ENCODE measurements around the gene ZNF768.

The ZNF768 gene

GRCh38 chr16:30526137-30526822 is at the start of gene ZNF768:
Gene ZNF768, minus strand, starts transcription at chr16:30526566. Its CDS starts 153 bp downstream, at chr16:30526413.
- DNase-seq = no peak

DNA sequence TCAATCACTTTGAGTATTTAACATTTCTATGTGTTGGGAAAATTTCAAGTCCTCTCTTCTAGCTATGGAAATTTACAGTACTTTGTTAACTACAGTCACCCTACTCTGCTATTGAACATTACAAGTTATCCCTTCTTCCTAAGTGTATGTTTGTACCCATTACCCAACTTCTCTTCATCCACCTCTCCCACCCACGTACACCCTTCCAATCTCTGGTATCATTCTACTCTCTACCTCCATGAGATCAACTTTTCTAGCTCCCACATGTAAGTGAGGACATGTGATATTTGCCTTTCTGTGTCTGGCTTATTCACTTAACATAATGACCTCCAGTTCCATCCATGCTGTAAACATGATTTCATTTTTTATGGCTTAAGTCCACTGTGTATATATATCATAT is 48.3 kb upstream of the ZNF768 start:
- DNase-seq = no peak

DNA sequence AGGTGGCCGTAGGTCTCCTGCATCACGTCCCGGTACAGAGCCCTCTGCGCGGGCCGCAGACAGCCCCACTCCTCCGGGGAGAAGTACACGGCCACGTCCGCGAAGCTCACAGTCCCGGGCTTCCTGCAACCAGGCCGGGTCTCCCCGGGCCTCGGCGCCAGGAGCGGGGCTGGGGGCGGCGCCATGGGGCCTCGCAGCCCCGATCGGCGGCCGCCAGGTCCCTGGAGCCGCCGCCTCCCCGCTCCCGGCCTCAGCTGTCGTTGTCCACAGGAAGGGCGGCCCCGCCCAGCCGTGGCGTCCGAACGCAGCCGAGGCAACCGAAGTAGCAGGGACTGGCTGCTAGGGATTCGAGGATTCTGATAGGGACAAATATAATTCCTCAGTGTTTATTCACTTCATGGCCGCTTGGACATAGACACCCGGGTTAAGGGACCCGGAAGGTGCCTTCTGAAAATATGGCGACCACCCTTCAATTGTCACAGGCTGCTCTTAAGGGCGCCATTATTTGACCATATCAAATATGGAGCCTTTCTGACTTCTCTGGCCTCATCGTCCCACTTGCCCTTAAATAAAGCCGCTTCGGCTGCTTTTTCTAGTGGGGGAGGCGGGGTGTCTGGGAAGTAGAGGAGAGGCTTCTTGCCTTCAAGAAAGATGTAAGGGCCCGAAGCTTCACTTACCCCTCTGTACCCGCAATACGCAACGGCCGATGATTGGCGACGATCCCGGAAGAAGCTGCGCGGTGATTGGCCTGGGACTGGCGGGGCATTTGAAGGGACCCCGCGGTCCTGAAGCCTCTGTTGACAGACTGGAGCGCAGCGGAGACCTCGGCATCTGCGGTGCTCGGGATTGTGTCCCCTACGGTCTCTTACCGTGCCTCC is 45.3 kb upstream of the ZNF768 start, which contains the start of gene ZNF688:
TSS of gene ZNF688 (minus strand) at position 270 of the 878 bp plus-strand sequence. CDS start at position 185, 85 bp downstream.
- DNase-seq = peak; percentile 98

- peak; percentile 27 for DNase-seq
Measured at GRCh38 chr16:30570636-30571444, 44.5 kb upstream of the ZNF768 start.

DNA sequence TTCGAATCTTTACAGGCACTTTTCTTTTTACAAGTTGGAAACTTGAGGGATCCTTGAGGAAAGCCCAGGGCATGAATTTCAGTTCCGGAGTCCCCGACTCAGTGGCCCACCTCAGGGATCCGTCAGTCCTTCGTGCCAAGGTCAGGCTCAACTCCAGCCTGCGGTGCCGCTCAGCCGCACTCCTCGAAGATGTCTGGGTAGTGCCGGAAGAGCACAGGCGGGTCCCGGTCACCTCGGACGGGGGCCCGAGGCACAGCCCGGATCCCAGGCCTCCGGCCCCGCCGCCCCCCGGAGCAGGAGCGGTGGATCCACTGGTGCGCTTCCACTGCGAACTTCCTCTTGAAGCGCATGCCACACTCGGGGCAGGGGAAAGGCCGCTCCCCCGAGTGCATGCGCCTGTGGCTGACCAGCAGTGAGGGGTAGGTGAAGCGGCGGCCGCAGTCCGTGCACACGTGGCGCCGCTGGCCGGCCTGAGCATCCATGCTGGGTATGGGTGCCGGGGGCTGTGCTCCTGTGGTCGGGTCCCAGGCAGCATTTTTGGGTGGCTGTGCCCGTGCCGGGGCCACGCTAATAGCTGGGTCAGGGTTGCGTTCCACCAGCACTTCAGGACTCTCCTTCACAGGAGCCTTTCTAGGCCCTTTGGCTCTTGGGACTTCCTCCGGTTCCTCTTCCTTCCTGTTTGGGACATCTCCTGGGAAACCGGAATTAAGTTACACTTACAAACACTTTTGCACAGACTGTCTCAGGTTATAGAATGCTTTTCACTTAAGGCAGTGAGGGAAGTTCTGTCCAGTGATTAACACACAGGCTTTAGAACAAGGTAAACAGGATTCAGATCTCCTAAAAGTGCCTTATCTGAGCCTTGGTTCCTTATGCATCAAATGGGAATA is 43.6 kb upstream of the ZNF768 start:
- DNase-seq = no peak

DNA sequence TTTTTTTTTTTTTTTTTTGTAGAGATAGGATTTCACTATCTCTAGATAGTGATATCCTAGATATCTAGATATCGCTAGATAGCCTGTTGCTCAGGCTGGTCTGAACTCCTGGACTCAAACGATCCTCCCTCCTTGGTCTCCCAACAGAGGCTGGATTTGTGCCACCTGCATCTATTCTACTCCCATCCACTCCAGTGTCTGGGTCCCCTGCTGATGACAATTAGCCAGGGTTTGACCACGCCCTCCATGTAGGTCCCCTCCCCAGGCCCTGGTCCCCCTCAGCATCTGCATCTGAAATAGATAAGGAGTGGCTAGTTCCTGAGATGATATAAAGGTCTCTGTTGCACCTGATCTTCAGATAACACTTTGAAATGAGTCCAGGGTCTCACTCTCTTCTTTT is 42.9 kb upstream of the ZNF768 start:
- DNase-seq = no peak

- no peak for DNase-seq
Measured at GRCh38 chr16:30567991-30568638, 41.7 kb upstream of the ZNF768 start.

DNA sequence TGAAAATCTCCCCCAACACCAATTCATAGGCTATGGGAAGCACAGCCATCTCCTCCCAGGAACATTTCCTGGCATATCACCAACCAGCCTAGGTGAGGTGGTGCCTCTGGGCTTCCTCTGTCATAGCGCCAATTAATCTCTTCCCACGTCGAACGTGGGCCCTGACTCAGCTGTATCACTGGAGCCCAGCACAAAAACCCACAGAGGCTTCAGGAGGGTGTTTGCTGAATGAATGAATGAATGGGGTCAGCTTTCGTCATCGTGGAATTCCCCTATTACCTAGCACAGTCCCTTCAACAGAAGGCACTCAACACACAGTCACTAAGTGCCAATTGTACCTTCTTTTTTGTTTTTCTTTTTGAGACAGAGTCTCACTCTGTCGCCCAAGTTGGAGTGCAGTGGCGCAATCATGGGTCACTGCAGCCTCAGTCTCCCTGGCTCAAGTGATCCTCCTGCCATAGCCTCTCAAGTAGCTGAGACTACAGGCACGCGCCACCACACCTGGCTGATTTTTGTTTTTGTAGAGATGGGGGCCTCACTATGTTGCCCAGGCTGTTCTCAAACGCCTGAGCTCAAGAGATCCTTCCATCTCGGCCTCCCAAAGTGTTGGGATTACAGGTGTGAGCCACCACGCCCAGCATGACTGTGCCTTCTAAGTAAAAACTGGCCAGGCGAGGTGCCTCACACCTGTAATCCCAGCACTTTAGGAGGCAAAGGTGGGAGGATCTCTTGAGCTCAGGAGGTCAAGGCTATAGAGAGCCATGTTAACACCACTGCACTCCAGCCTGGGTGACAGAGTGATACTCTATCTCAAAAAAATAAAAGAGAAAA is 41.0 kb upstream of the ZNF768 start:
- DNase-seq = no peak

GRCh38 chr16:30566531-30566930 is 40.2 kb upstream of the ZNF768 start:
- DNase-seq = no peak

- no peak for DNase-seq
Measured at GRCh38 chr16:30565984-30566383, 39.6 kb upstream of the ZNF768 start.

DNA sequence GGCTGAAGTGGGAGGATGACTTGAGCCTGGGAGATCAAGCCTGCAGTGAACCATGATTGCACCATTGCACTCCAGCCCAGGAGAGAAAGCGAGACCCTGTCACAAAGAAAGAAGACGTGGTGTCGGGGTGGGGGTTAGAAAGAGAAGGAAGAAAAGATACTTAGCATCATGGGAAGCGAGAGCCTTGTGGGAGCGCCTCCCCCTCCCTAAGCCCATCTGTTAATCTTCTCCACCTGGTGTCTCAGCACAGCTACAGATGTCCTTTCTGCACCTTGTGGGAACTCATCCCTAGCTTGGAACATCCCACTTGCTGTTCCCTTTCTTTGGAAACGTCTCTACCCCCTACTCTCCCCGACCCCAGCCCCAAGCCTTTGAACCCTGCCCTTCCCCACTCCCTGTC is 39.2 kb upstream of the ZNF768 start:
- no peak for DNase-seq

GRCh38 chr16:30562021-30562420 is 35.7 kb upstream of the ZNF768 start:
- DNase-seq = no peak

DNA sequence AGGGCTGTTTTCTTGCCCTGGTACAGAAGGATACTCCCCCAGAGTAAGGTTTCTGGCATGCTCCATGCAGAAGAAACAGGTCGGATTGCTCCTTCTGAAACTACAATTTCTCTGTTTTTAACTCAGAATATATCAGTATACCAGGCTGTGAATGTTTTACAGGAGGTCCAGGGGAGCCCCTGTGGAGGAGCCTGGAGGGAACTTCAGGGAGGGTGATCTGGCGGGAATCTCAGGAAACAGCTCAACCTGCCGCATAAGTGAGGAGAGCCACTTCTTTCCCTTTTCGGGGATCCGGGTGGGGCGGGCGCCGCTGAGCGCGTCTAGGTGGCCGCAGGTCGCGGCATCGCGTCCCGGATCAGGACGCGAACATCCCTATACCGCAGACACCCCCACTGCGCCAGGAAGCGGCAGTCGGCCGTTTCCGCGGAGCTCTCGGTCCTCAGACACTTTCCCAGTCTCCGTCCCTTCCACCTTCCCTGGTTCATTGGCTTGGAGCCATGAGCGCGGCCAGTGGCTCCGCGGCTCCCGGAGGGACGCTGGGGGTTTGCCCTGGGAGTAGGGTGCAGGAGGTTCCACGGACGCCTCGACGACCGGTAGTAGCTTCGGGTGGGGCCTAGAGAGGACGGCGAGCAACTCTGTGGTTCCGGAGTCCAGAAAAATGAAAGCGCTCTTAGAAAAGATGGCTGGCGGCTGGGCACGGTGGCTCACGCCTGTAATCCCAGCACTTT is 34.9 kb upstream of the ZNF768 start:
- no peak for DNase-seq

DNA sequence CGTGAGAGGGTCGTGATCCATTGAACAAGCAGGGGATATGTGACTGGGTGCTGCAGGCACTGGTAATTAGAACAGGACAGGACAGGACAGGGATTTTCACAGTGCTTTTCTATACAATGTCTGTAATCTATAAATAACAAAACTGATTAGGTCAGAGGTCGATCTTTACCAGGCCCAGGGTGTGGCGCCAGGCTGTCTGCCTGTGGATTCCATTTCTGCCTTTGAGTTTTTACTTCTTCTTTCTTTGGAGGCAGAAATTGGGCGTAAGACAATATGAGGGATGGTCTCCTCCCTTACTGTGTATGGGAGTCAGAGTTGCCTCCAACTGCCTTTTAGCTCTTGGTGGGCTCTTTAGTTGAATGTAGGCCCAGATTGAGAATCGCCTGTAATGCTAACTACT is 33.3 kb upstream of the ZNF768 start:
- DNase-seq = no peak

DNA sequence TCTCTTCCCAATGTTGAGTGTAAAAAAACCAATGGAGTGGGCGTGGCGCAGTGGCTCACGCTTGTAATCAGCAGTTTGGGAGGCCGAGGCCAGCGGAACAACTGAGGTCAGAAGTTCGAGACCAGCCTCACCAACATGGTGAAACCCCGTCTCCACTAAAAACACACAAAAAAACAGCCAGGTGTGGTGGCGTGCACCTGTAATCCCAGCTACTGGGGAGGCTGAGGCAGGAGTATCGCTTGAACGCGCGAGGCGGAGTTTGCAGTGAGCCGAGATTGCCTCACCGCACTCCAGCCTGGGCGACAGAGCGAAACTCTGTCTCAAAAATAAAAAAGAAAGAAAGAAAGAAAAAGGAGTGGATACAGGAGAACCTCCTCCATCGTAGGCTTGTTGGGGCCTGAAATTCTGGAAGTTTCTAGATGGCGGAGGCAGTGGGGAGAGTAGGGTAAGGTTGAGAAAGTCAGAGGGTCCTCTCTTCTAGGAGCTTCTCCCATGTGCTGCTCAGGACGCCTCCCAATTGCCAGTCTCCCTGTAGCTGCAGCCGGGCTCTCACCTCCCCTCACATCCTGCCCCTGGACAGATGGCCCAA is 32.5 kb upstream of the ZNF768 start:
- no peak for DNase-seq

DNA sequence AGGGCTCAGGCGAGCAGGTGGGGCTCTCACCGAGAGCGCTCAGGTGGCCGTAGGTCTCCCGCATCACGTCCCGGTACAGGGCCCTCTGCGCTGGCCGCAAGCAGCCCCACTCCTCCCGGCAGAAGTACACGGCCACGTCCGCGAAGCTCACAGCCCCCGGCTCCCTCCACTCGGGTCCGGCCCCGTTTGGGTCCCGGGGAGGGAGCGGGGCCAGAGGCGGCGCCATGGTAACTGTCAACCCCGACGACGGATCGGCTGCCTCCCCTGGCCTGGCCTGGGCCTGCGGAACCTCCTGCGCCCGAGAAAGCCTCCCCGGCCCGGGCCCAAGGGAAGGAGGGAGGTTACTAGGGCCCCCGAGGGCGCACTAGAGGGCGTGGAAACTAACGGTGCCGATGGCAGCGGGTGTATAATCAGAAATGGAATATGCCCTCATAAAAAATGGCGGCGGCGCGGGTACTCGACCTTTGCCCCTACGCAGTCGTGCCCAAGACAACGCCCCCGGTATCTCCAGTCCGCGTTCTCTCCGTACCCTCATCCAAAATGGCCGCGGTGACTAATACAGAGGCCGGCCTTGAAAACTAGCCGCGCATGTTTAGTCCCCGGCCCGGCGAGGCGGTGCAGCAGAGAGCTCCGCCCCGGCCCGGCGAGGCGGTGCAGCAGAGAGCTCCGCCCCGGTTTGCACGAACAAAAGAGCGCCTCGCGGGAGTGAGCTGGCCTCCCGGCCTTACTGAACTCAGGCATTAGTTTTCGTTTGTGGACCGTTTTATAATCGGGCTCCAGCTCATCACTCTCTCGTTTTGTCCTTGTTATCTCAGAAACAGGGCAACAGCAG is 31.8 kb upstream of the ZNF768 start, which contains the start of gene ZNF764:
TSS of gene ZNF764 (minus strand) at position 418 of the 832 bp plus-strand sequence. CDS start at position 226, 192 bp downstream.
- peak; percentile 95 for DNase-seq

GRCh38 chr16:30557707-30557956 is 31.3 kb upstream of the ZNF768 start:
- no peak for DNase-seq

- DNase-seq = no peak
Measured at GRCh38 chr16:30556125-30556473, 29.7 kb upstream of the ZNF768 start.

All from NCI-H1105 (cell line).